Thymus (tissue), 11 donors: ENCODE results near the gene PRR19. TPM values are rescaled to one million over a fixed set of nuclear protein-coding genes. Genes with fewer than 3 reads are reported as not detected.
"Not testable (repeated sequence)": the region's sequence is repeated elsewhere in the genome, so short reads cannot be mapped to it uniquely, and the experiment has no call there.

Experiments used
- DNase-seq, 9 donors: peaks; one replicate each; pipeline ENCODE4 v3.0.0-alpha.2; 2013; ENCODE audit warnings: low spot score in 9 of 9, low read depth in 6 of 9, missing footprints in 1 of 9
- H3K27ac ChIP-seq, 2 donors: one replicate each; pipeline ENCODE4 v1.5.1; 2013; ENCODE audit warnings: control low read depth in 1 of 2, low read depth in 1 of 2, low read length in 1 of 2, mild to moderate bottlenecking in 1 of 2, moderate library complexity in 1 of 2
- H3K27me3 ChIP-seq, 2 donors: one replicate each; pipeline ENCODE4 v1.5.1; 2013; ENCODE audit warnings: low read length in 1 of 2; ENCODE audit not compliant: control insufficient read depth in 2 of 2, insufficient read depth in 1 of 2
- H3K36me3 ChIP-seq, 2 donors: one replicate each; pipeline ENCODE4 v1.5.1; 2013; ENCODE audit warnings: low read length in 1 of 2, mild to moderate bottlenecking in 1 of 2, moderate library complexity in 1 of 2; ENCODE audit not compliant: control insufficient read depth in 2 of 2, insufficient read depth in 2 of 2
- H3K4me1 ChIP-seq, 2 donors: one replicate each; pipeline ENCODE4 v1.5.1; 2013; ENCODE audit warnings: low read length in 2 of 2; ENCODE audit not compliant: control insufficient read depth in 2 of 2, insufficient read depth in 2 of 2
- H3K4me3 ChIP-seq, 2 donors: one replicate each; pipeline ENCODE4 v1.5.1; 2013; ENCODE audit warnings: low read length in 2 of 2, control low read depth in 1 of 2, mild to moderate bottlenecking in 1 of 2
- H3K9me3 ChIP-seq, 2 donors: one replicate each; pipeline ENCODE4 v1.5.1; 2013; ENCODE audit warnings: low read length in 1 of 2, mild to moderate bottlenecking in 1 of 2; ENCODE audit not compliant: control insufficient read depth in 2 of 2, insufficient read depth in 1 of 2
- WGBS: extraction: QIAGEN DNeasy Blood & Tissue Kit; methylation state at CpG from one replicate; pipeline ENCODE4 v1.1.7; 2013; 5-methylcytosine and 5-hydroxymethylcytosine counted together
- polyA plus RNA-seq: library from polyadenylated mRNA; stranded (reverse); fragments of 200-250 nt; gene quantifications from one replicate; pipeline ENCODE4 v1.2.3, GENCODE V29; 2013
- total RNA-seq: library from RNA; stranded (reverse); fragments of 120-200 nt; gene quantifications from one replicate; pipeline ENCODE4 v1.2.4, GENCODE V29; 2013
- donor health status: healthy.

PRR19 gene
- total and polyA plus RNA-seq, 2 donors: 0.42 to 0.78 TPM

- no peaks in the 10 kb centered on the region for H3K36me3 ChIP-seq
- peak; percentile 97 to 100 (median 98) for DNase-seq
- peak within 1 kb of the TSS in 1 of 2 donors; percentile 33 for H3K27ac ChIP-seq
- H3K4me3 ChIP-seq: peak within 1 kb of the TSS; percentile 81 to 87
- H3K9me3 ChIP-seq: peaks cover 2 to 5% of the 10 kb centered on the region in 2 donors
- peaks cover 9 to 16% of the 10 kb centered on the region in 2 donors for H3K4me1 ChIP-seq
- under 1% methylated on average over 45 of the region's 45 CpGs for WGBS
- peaks cover 29 to 47% of the 10 kb centered on the region in 2 donors for H3K27me3 ChIP-seq
Observed at GRCh38 chr19:42325308-42325895, 23.5 kb downstream of the PRR19 start, which contains the start of gene MEGF8. MEGF8 (plus strand) TSS chr19:42325635; CDS start chr19:42326244, 609 bp downstream.

DNA sequence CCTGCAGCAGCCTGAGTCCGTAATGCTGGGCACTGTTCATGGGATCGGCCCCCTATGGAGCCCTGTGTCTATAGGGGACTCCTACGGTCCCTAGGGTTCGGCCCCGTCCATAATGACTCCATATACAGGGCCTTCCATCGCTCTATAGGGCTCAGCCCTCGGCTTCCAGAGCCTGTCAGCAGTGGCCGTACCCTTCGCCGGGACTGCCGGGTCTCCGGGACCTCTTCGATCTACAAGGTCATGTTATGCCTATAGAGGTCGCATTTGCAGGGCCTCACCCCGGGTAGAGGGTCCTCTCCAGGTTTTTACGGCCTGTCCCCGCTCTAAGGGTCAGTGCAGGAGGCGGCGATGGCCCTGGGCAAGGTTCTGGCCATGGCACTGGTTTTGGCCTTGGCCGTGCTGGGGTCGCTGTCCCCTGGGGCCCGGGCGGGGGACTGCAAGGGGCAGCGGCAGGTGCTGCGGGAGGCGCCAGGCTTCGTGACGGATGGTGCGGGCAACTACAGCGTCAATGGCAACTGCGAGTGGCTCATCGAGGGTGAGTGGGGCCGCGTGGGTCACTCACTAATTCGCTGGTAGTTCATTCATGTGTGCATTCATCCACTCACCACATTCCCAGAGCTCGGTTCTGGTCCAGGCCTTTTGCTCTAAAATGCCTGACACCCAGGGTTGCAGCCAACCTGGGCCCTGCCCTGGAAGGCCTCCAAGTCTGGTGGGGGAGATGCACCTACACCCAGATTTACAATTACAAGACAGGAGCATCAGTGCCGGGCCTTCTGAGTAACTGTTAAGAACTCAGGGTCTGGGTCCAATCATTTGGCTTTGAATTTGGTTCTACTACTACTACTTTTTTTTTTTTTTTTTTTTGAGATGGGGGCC lies 24.2 kb downstream of the PRR19 start:
- peak in 2 of 9 donors; percentile 21 to 35 for DNase-seq
- H3K9me3 ChIP-seq: peaks cover 2 to 5% of the 10 kb centered on the region in 2 donors
- no peaks in the 10 kb centered on the region for H3K36me3 ChIP-seq
- H3K4me1 ChIP-seq: peaks cover 9 to 16% of the 10 kb centered on the region in 2 donors
- H3K27me3 ChIP-seq: peaks cover 29 to 40% of the 10 kb centered on the region in 2 donors
- H3K27ac ChIP-seq: peak overlapping the region in 1 of 2 donors; percentile 33
- 10% methylated on average over 37 of the region's 37 CpGs for WGBS
- H3K4me3 ChIP-seq: peak overlapping the region; percentile 81 to 87

GRCh38 chr19:42326969-42327368 lies 25.0 kb downstream of the PRR19 start:
- H3K27me3 ChIP-seq: peaks cover 27 to 32% of the 10 kb centered on the region in 2 donors
- H3K36me3 ChIP-seq: no peaks in the 10 kb centered on the region
- no peak overlapping the region for H3K4me3 ChIP-seq
- peaks cover 9 to 16% of the 10 kb centered on the region in 2 donors for H3K4me1 ChIP-seq
- DNase-seq: no peak
- H3K27ac ChIP-seq: no peak overlapping the region
- H3K9me3 ChIP-seq: peaks cover 2 to 5% of the 10 kb centered on the region in 2 donors

DNA sequence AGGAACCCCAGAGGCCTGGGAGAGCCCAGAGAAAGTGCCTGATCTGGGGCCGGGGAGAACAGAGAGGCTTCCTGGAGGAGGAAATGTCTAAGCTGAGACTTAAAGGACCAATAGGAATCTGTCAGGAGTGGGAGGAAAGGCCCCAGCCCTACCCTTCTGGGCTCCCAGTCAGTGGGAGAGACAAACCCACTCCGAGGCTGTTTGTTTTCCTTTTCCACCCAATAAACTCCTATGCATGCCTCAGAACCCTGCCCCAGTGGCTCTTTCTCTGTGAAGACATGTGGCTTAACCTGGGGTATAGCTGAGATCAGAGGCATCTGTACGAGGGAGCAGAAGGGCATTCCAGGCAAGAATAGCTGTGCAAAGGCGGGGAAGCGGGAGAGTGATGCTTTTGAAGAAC lies 25.4 kb downstream of the PRR19 start:
- WGBS: 98% methylated on average over 5 of the region's 5 CpGs
- H3K4me1 ChIP-seq: peaks cover 9 to 16% of the 10 kb centered on the region in 2 donors

DNA sequence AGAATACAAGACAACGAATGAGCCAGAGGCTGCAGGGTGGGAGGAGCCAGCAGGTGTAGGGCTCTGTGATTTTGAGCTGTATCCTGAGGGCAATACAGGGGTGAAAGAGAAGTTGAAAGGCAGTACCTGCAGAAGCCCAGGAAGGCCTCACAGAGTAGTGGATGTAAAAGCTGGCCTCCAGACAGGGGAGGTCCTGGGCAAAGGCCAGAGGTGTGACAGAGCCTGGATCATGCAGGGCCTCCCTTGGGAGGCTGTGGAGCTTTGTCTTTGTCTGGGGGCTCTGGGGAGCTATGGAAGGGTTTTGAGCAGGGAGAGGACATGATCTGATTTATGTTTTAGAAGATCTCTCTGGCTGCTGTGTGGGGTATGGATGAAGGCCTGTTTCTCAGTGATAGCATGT lies 26.2 kb downstream of the PRR19 start:
- Histone ChIP-seq H3K4me1 (peaks cover 9 to 16% of the 10 kb centered on the region in 2 donors), H3K36me3 (no peaks in the 10 kb centered on the region), H3K27me3 (peaks cover 18 to 20% of the 10 kb centered on the region in 2 donors), H3K4me3 (no peak overlapping the region), H3K9me3 (peaks cover 0 to 5% of the 10 kb centered on the region in 2 donors), H3K27ac (no peak overlapping the region)
- DNase-seq: no peak
- 82% methylated on average over 1 of the region's 1 CpG for WGBS

More for the DNA sequence above, 25.4 kb downstream of the PRR19 start:
- no peak for DNase-seq
- H3K4me3 ChIP-seq: no peak overlapping the region
- peaks cover 22 to 28% of the 10 kb centered on the region in 2 donors for H3K27me3 ChIP-seq
- H3K36me3 ChIP-seq: no peaks in the 10 kb centered on the region
- peaks cover under 1 to 5% of the 10 kb centered on the region in 2 donors for H3K9me3 ChIP-seq
- H3K27ac ChIP-seq: no peak overlapping the region

- H3K9me3 ChIP-seq: peaks cover 0 to 5% of the 10 kb centered on the region in 2 donors
- H3K4me3 ChIP-seq: no peak overlapping the region
- no peak for DNase-seq
- no peak overlapping the region for H3K27ac ChIP-seq
- H3K27me3 ChIP-seq: peaks cover 11 to 13% of the 10 kb centered on the region in 2 donors
- 93% methylated on average over 2 of the region's 2 CpGs for WGBS
- peaks cover 9 to 16% of the 10 kb centered on the region in 2 donors for H3K4me1 ChIP-seq
- no peaks in the 10 kb centered on the region for H3K36me3 ChIP-seq
Observed at GRCh38 chr19:42328854-42329253, 26.9 kb downstream of the PRR19 start.

- DNase-seq: no peak
- Histone ChIP-seq H3K4me3 (no peak overlapping the region), H3K9me3 (peaks cover 0 to 5% of the 10 kb centered on the region in 2 donors), H3K4me1 (peaks cover 8 to 9% of the 10 kb centered on the region in 2 donors), H3K36me3 (no peaks in the 10 kb centered on the region), H3K27me3 (no peaks in the 10 kb centered on the region), H3K27ac (no peak overlapping the region)
- 94% methylated on average over 2 of the region's 2 CpGs for WGBS
Observed at GRCh38 chr19:42330241-42330711, 28.3 kb downstream of the PRR19 start.

GRCh38 chr19:42331333-42331732 lies 29.4 kb downstream of the PRR19 start:
- not testable (repeated sequence) for H3K27me3 ChIP-seq, H3K4me3 ChIP-seq, H3K27ac ChIP-seq, H3K4me1 ChIP-seq, DNase-seq, H3K36me3 ChIP-seq, H3K9me3 ChIP-seq
- WGBS: 98% methylated on average over 3 of the region's 3 CpGs

- WGBS: 96% methylated on average over 6 of the region's 6 CpGs
- H3K36me3 ChIP-seq: peaks cover 2 to 5% of the 10 kb centered on the region in 2 donors
- H3K9me3 ChIP-seq: no peaks in the 10 kb centered on the region
- DNase-seq: no peak
- H3K4me1 ChIP-seq: no peaks in the 10 kb centered on the region
- no peaks in the 10 kb centered on the region for H3K27me3 ChIP-seq
- H3K4me3 ChIP-seq: no peak overlapping the region
- H3K27ac ChIP-seq: no peak overlapping the region
Observed at GRCh38 chr19:42332059-42332458, 30.1 kb downstream of the PRR19 start.
